HCT116 (cell line): ENCODE data around the gene MAN2B2. TPM values are rescaled to one million over a fixed set of nuclear protein-coding genes. Genes with fewer than 3 reads are reported as not detected.

Source experiments
- ATAC-seq: fragments of 200-7000 bp; cut with Tn5 transposase; 2 replicates; pipeline ENCODE4 v1.9.1; 2020; ENCODE audit warnings: mild to moderate bottlenecking, moderate library complexity
- BruUV-seq: library from RNA; stranded (reverse); fragments of 400-500 nt; replicated peaks from 2 replicates; lab custom pipeline; 2021; lab: Mats Ljungman, UMichigan
- CTCF ChIA-PET: fragments of 300-600 bp; sonication (Branson Sonifier 250); formaldehyde crosslinking; loops from one replicate; lab custom pipeline; 2021; ENCODE audit warnings: antibody characterized with exemption; lab: Charles Lee
- POLR2A ChIA-PET: fragments of 300-600, 350-600 bp; sonication (Branson Sonifier 250); formaldehyde crosslinking; loops from one replicate; lab custom pipeline; 2021; ENCODE audit warnings: antibody characterized with exemption; lab: Charles Lee
- RAD21 ChIA-PET, 2 experiments: fragments of 300-600 bp; sonication (Branson Sonifier 250); formaldehyde crosslinking; loops; one replicate each; lab custom pipeline; 2023; ENCODE audit warnings: low total read pairs in 2 of 2; ENCODE audit not compliant: uncharacterized antibody in 2 of 2, unreplicated experiment in 2 of 2, low non-redundant PET in 1 of 2; lab: Charles Lee
- DNase-seq: peaks from one replicate; pipeline ENCODE4 v3.0.0-alpha.2; 2010; ENCODE audit warnings: low read depth, low spot score
- H2AFZ ChIP-seq: fragments of 200-600 bp; shearing (Covaris generic), sonication (generic); 2 replicates; pipeline ENCODE4 v1.6.1; 2017; ENCODE audit warnings: low read depth, mixed run types, mixed read lengths, antibody characterized with exemption, low read length; ENCODE audit not compliant: poor library complexity, severe bottlenecking
- H3K27ac ChIP-seq: 2 replicates; pipeline ENCODE4 v1.5.1; 2012; ENCODE audit warnings: low read depth, low read length
- H3K27me3 ChIP-seq: fragments of 200-600 bp; sonication (generic); 2 replicates; pipeline ENCODE4 v1.6.1; 2016; ENCODE audit warnings: mixed run types, low read length, mixed read lengths; ENCODE audit not compliant: insufficient read depth
- H3K36me3 ChIP-seq, 2 experiments: fragments of 200-500 bp in 1 of 2; fragments of 200-600 bp in 1 of 2; sonication (Bioruptor generic) in 1 of 2; sonication (generic) in 1 of 2; 2 replicates each; pipeline versions ENCODE4 v1.5.1 to v1.6.1; 2014 to 2016; ENCODE audit warnings: low read length in 2 of 2, inconsistent platforms in 1 of 2, mixed read lengths in 1 of 2, mixed run types in 1 of 2; ENCODE audit not compliant: insufficient read depth in 2 of 2, control insufficient read depth in 1 of 2
- H3K4me1 ChIP-seq, 2 experiments: fragments of 200-600 bp in 1 of 2; sonication (generic) in 1 of 2; 2 replicates each; pipeline versions ENCODE4 v1.5.1 to v1.6.1; 2012 to 2017; ENCODE audit warnings: low read length in 2 of 2, inconsistent platforms in 1 of 2, mild to moderate bottlenecking in 1 of 2, mixed read lengths in 1 of 2, mixed run types in 1 of 2, moderate library complexity in 1 of 2; ENCODE audit not compliant: insufficient read depth in 2 of 2, control insufficient read depth in 1 of 2
- H3K4me2 ChIP-seq: fragments of 200-600 bp; sonication (generic); 2 replicates; pipeline ENCODE4 v1.6.1; 2017; ENCODE audit warnings: mixed run types, low read length, mixed read lengths
- H3K4me3 ChIP-seq, 2 experiments: fragments of 200-600 bp in 1 of 2; sonication (generic) in 1 of 2; replicated peaks in 1 of 2; 2 replicates each; pipeline ENCODE4 v1.5.1; 2011 to 2016; ENCODE audit warnings: low read length in 2 of 2, control low read depth in 1 of 2, low read depth in 1 of 2, mild to moderate bottlenecking in 1 of 2, mixed read lengths in 1 of 2, mixed run types in 1 of 2
- H3K79me2 ChIP-seq: fragments of 200-600 bp; sonication (generic); 2 replicates; pipeline ENCODE4 v1.6.1; 2017; ENCODE audit warnings: mild to moderate bottlenecking, mixed run types, low read length, moderate library complexity, mixed read lengths; ENCODE audit not compliant: insufficient read depth
- H3K9ac ChIP-seq: fragments of 200-600 bp; sonication (generic); 2 replicates; pipeline ENCODE4 v1.6.1; 2016; ENCODE audit warnings: low read length, mixed read lengths
- H3K9me2 ChIP-seq: fragments of 200-600 bp; sonication (generic), shearing (Covaris generic); 2 replicates; pipeline ENCODE4 v1.6.1; 2017; ENCODE audit warnings: mixed run types, mild to moderate bottlenecking, moderate library complexity; ENCODE audit not compliant: insufficient read depth
- H3K9me3 ChIP-seq, 2 experiments: fragments of 200-500 bp in 1 of 2; fragments of 200-600 bp in 1 of 2; sonication (Bioruptor generic) in 1 of 2; sonication (generic) in 1 of 2; 2 replicates each; pipeline ENCODE4 v1.6.1; 2014 to 2017; ENCODE audit warnings: low read length in 2 of 2, mixed read lengths in 2 of 2, inconsistent platforms in 1 of 2, low read depth in 1 of 2, mild to moderate bottlenecking in 1 of 2, mixed run types in 1 of 2, moderate library complexity in 1 of 2; ENCODE audit not compliant: control insufficient read depth in 1 of 2, insufficient read depth in 1 of 2
- H4K20me1 ChIP-seq: fragments of 200-600 bp; sonication (generic), shearing (Covaris generic); 2 replicates; pipeline ENCODE4 v1.6.1; 2017; ENCODE audit warnings: mixed run types, mild to moderate bottlenecking, moderate library complexity; ENCODE audit not compliant: insufficient read depth
- CTCF ChIP-seq, 3 experiments: fragments of 200-600 bp in 1 of 3; sonication (generic) in 1 of 3; IDR thresholded peaks in 2 of 3; conservative IDR thresholded peaks in 1 of 3; 2 replicates each; pipeline ENCODE4 v1.5.1; 2012 to 2017; ENCODE audit warnings: low read depth in 2 of 3, low read length in 2 of 3, antibody characterized with exemption in 1 of 3, borderline replicate concordance in 1 of 3, control low read depth in 1 of 3, mild to moderate bottlenecking in 1 of 3, mixed read lengths in 1 of 3, mixed run types in 1 of 3, moderate library complexity in 1 of 3; ENCODE audit not compliant: insufficient read depth in 1 of 3
- EZH2phosphoT487 ChIP-seq: fragments of 200-600 bp; IDR thresholded peaks from 2 replicates; pipeline ENCODE4 v1.6.1; 2018; ENCODE audit warnings: antibody characterized with exemption, borderline replicate concordance
- FOSL1 ChIP-seq: IDR thresholded peaks from 2 replicates; pipeline ENCODE4 v1.6.1; 2012; ENCODE audit warnings: low read depth
- JUND ChIP-seq: IDR thresholded peaks from 2 replicates; pipeline ENCODE4 v1.6.1; 2012
- POLR2A ChIP-seq: IDR thresholded peaks from 2 replicates; pipeline ENCODE4 v1.7.0; 2011; ENCODE audit warnings: borderline replicate concordance; ENCODE audit not compliant: insufficient read depth, insufficient read length; ENCODE audit errors: extremely low read depth
- REST ChIP-seq: IDR thresholded peaks from 2 replicates; pipeline ENCODE4 v1.6.1; 2012; ENCODE audit warnings: low read depth
- SIN3A ChIP-seq: IDR thresholded peaks from 2 replicates; pipeline ENCODE4 v1.6.1; 2012; ENCODE audit warnings: low read depth
- TCF7L2 ChIP-seq: IDR thresholded peaks from 2 replicates; pipeline ENCODE4 v1.7.0; 2011; ENCODE audit warnings: borderline replicate concordance, inconsistent platforms; ENCODE audit not compliant: insufficient read depth, insufficient read length; ENCODE audit errors: extremely low read depth
- ZNF274 ChIP-seq: fragments of 200-500 bp; sonication (Bioruptor generic); IDR thresholded peaks from 2 replicates; pipeline ENCODE4 v1.6.1; 2014; ENCODE audit warnings: mild to moderate bottlenecking, low read depth, low read length, inconsistent platforms
- intact Hi-C: fragments of 100-400 bp; cut with micrococcal nuclease; formaldehyde crosslinking; loops from 2 replicates; pipeline ENCODE4 v1.10.0; 2022
- total RNA-seq: library from RNA; stranded (reverse); gene quantifications from one replicate; pipeline ENCODE4 v1.2.1, GENCODE V29; 2021; ENCODE audit not compliant: unreplicated experiment

Gene MAN2B2
- total RNA-seq, 1 experiment from 2014 or later = 18.0 TPM

GRCh38 chr4:6601661-6602250 is 26.8 kb downstream of the MAN2B2 start (continued):
- no peak for TF ChIP-seq SIN3A
- TF ChIP-seq EZH2phosphoT487 = no peak
- TF ChIP-seq, all 23 proteins: peak for 0

- H3K4me3 ChIP-seq = no peak overlapping the region
- ChIA-PET CTCF (no interaction called here), RAD21 (no interaction called here), POLR2A (no interaction called here)
- TF ChIP-seq REST = no peak
- TF ChIP-seq FOSL1 = no peak
- TF ChIP-seq ZNF274 = no peak
- no peak for TF ChIP-seq POLR2A
- no peak for TF ChIP-seq JUND
- no peak for TF ChIP-seq CTCF (IDR thresholded peaks at IDR 0.05 in 2 of 3, conservative IDR thresholded peaks at IDR 0.05 in 1 of 3; ENCODE audit: borderline replicate concordance in 1 of 3, insufficient read depth in 1 of 3, low read depth in 2 of 3, low read length in 2 of 3)
- TF ChIP-seq TCF7L2 = no peak
- no peaks in the 10 kb centered on the region for H3K9me2 ChIP-seq
- H3K36me3 ChIP-seq = peaks cover 0 to 7% of the 10 kb centered on the region in 2 experiments; a peak in 3 of 4 replicates
- no peaks in the 10 kb centered on the region for H3K79me2 ChIP-seq
- H3K27ac ChIP-seq = no peak overlapping the region
- no peaks in the 10 kb centered on the region for H3K27me3 ChIP-seq
- no peak for DNase-seq
- peaks cover 4% of the 10 kb centered on the region in 2 experiments; a peak in 2 of 4 replicates for H3K9me3 ChIP-seq
- no peak overlapping the region for H3K4me2 ChIP-seq
- H3K4me1 ChIP-seq = no peaks in the 10 kb centered on the region
- intact Hi-C loops = no loop called here
- H4K20me1 ChIP-seq = no peaks in the 10 kb centered on the region
- no TSS peak for BruUV-seq
- no peak overlapping the region for H2AFZ ChIP-seq
- no peak overlapping the region for H3K9ac ChIP-seq
- no peak for ATAC-seq
Observed at GRCh38 chr4:6602289-6602688, 27.3 kb downstream of the MAN2B2 start.
